PFSK-1 (cell line): Measurements from ENCODE around the gene XAGE1B. TPM values are rescaled to one million over a fixed set of nuclear protein-coding genes. Genes with fewer than 3 reads are reported as not detected.
"Not testable (repeated sequence)": the region's sequence is repeated elsewhere in the genome, so short reads cannot be mapped to it uniquely, and the experiment has no call there.

Source experiments
- FOXP2 ChIP-seq: optimal IDR thresholded peaks from 2 replicates; pipeline ENCODE3; 2011; ENCODE audit warnings: borderline replicate concordance, control low read depth, inconsistent platforms; ENCODE audit not compliant: insufficient read depth; ENCODE audit errors: extremely low read length, extremely low read depth
- POLR2AphosphoS5 ChIP-seq: IDR thresholded peaks from 2 replicates; pipeline ENCODE4 v1.6.1; 2012; ENCODE audit warnings: low read depth, mild to moderate bottlenecking, control low read depth, low read length, moderate library complexity
- REST ChIP-seq, 2 experiments: IDR thresholded peaks; 2 replicates each; pipeline versions ENCODE4 v1.6.1 to v1.8.0; 2011 to 2012; ENCODE audit warnings: low read depth in 2 of 2, low read length in 2 of 2, control low read depth in 1 of 2, inconsistent platforms in 1 of 2, mild to moderate bottlenecking in 1 of 2, moderate library complexity in 1 of 2; ENCODE audit not compliant: insufficient read depth in 1 of 2
- SIN3A ChIP-seq: IDR thresholded peaks from 2 replicates; pipeline ENCODE4 v1.6.1; 2012; ENCODE audit warnings: mild to moderate bottlenecking, low read length, moderate library complexity, borderline replicate concordance; ENCODE audit not compliant: insufficient read depth
- TAF1 ChIP-seq: IDR thresholded peaks from 2 replicates; pipeline ENCODE4 v1.6.1; 2012; ENCODE audit warnings: low read length, control low read depth, borderline replicate concordance; ENCODE audit not compliant: insufficient read depth
- polyA plus RNA-seq: library from polyadenylated mRNA; unstranded; fragments of >200 nt; gene quantifications from one replicate; pipeline ENCODE4 v1.2.1, GENCODE V29; 2012; ENCODE audit warnings: low read depth, missing spikeins; ENCODE audit not compliant: insufficient read length

Gene XAGE1B
- polyA plus RNA-seq, result not detected

- not testable (repeated sequence) for TF ChIP-seq POLR2AphosphoS5; TAF1; REST (IDR thresholded peaks at IDR 0.05; ENCODE audit: insufficient read depth in 1 of 2, low read depth in 2 of 2, low read length in 2 of 2)
Measured at GRCh38 chrX:52516987-52517325, at the start of gene XAGE1B. XAGE1B (minus strand) TSS chrX:52517063; CDS start chrX:52515527, 1,536 bp downstream.

GRCh38 chrX:52563105-52563504 lies 46.2 kb upstream of the XAGE1B start:
- TF ChIP-seq SIN3A (no peak), REST (IDR thresholded peaks at IDR 0.05; ENCODE audit: insufficient read depth in 1 of 2, low read depth in 2 of 2, low read length in 2 of 2) (no peak), TAF1 (no peak), FOXP2 (no peak), POLR2AphosphoS5 (no peak)

- no peak for TF ChIP-seq SIN3A
- TF ChIP-seq POLR2AphosphoS5, result no peak
- no peak for TF ChIP-seq TAF1
- TF ChIP-seq REST (IDR thresholded peaks at IDR 0.05; ENCODE audit: insufficient read depth in 1 of 2, low read depth in 2 of 2, low read length in 2 of 2), result no peak
- no peak for TF ChIP-seq FOXP2
Measured at GRCh38 chrX:52558140-52558539, 41.3 kb upstream of the XAGE1B start.

GRCh38 chrX:52556741-52557140 lies 39.9 kb upstream of the XAGE1B start:
- TF ChIP-seq TAF1 (no peak), REST (IDR thresholded peaks at IDR 0.05; ENCODE audit: insufficient read depth in 1 of 2, low read depth in 2 of 2, low read length in 2 of 2) (no peak), FOXP2 (no peak), SIN3A (no peak), POLR2AphosphoS5 (no peak)

GRCh38 chrX:52553995-52554642 lies 37.3 kb upstream of the XAGE1B start:
- TF ChIP-seq POLR2AphosphoS5 (no peak), FOXP2 (no peak), REST (IDR thresholded peaks at IDR 0.05; ENCODE audit: insufficient read depth in 1 of 2, low read depth in 2 of 2, low read length in 2 of 2) (no peak), TAF1 (no peak), SIN3A (no peak)
